CD4-positive, alpha-beta T cell treated with Interleukin-1 beta for 1 hour (primary cell): ENCODE results near the gene OR52E5.

Source experiments
- DNase-seq, 2 donors: peaks; one replicate each; pipeline ENCODE4 v3.0.0-alpha.2; 2020 to 2022

Gene OR52E5

GRCh38 chr11:5937868-5938602, 45.0 kb downstream of the OR52E5 start:
- DNase-seq, result no peak

DNA sequence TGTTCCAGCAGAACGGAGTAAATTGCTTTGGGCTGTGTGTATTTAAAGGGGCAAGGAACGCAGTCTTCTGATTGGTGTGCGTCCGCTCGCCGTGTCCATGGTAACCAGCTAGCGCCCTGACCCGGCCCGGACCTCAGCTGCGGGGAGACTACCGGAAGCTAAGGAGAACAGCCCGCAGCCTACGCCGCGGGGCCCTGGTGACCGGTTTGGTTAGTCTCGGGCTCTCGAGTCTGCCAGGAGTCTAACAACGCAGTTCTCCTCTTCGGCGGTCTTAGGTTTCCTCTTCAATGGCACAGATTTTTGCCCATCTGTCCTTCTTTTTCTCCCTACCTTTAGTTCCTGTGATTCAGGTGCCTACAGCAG, 45.6 kb downstream of the OR52E5 start:
- no peak for DNase-seq

DNA sequence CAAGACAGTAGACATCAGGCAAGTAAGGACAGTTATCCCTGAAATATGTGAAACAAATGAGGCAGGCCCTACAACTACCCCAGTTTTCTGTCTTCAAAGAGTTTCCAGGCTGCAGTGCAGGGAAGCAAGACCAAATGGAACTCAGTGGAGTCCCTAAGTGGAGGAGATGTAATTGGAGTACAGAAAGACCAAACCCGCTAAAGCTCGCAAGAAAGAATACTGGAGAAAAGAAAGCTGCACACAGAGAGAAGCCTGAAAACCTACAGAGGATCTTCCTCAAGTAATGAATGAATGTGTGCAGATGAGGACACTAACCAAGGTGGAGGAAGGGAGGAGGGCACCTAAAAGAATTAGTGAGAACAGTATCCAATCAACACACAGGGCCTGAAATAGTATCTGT, 47.7 kb downstream of the OR52E5 start:
- no peak for DNase-seq

DNA sequence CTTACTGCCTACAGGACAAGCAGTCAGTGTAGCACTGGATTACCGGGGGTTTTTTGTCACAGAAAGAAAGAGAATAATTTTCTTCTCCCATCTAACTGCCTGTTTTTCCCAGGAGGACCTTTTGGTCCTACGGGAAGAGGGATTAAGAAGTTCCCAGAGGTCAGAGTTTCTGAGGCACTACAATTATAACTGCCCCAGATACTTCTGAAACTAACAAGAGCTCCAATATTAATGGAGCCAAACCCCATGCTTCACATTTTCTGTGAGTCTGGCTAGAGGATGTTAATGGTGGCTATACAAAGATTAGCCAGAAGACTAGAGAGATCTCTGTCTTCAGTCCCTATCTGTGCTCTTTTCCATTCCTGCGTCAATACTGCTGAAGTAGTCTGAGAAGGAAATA, 48.9 kb downstream of the OR52E5 start, which contains the start of gene OR56A3:
TSS of gene OR56A3 (plus strand) at position 301 of the 400 bp plus-strand sequence. CDS start 5,096 bp downstream, outside the sequence.
- no peak for DNase-seq
